ENCODE data around the gene MBD3. TPM values are rescaled to one million over a fixed set of nuclear protein-coding genes. Genes with fewer than 3 reads are reported as not detected.
"Not testable (repeated sequence)": the region's sequence is repeated elsewhere in the genome, so short reads cannot be mapped to it uniquely, and the experiment has no call there.

MBD3 gene
- polyA plus RNA-seq (2013, experiment 1 of 2; ENCODE audit: insufficient read length): 69.9 TPM
- polyA plus RNA-seq (2013, experiment 2 of 2; ENCODE audit: insufficient read length): 69.4 TPM

- DNase-seq: peak; percentile 94
These were observed at the start of gene MBD3 for GRCh38 chr19:1592755-1593500. TSS of gene MBD3 (minus strand) at chr19:1592865. CDS start at chr19:1592631, 234 bp downstream.

GRCh38 chr19:1640893-1641448 is 48.3 kb upstream of the MBD3 start:
- not testable (repeated sequence) for DNase-seq

GRCh38 chr19:1636325-1637236 is 43.9 kb upstream of the MBD3 start:
- no peak for DNase-seq

- DNase-seq: no peak
These were observed 42.2 kb upstream of the MBD3 start for GRCh38 chr19:1634938-1635243.

- DNase-seq: no peak
These were observed 41.7 kb upstream of the MBD3 start for GRCh38 chr19:1634242-1634937.

GRCh38 chr19:1633269-1633826 is 40.7 kb upstream of the MBD3 start:
- no peak for DNase-seq

- DNase-seq: no peak
These were observed 40.0 kb upstream of the MBD3 start for GRCh38 chr19:1632462-1633268.

GRCh38 chr19:1631557-1632100 is 39.0 kb upstream of the MBD3 start:
- DNase-seq: no peak

GRCh38 chr19:1630811-1631210 is 38.1 kb upstream of the MBD3 start:
- no peak for DNase-seq

- no peak for DNase-seq
These were observed 37.3 kb upstream of the MBD3 start for GRCh38 chr19:1630012-1630411.

- DNase-seq: no peak
These were observed 36.7 kb upstream of the MBD3 start for GRCh38 chr19:1629256-1629808.

GRCh38 chr19:1627194-1627593 is 34.5 kb upstream of the MBD3 start:
- DNase-seq: no peak

GRCh38 chr19:1626417-1627010 is 33.8 kb upstream of the MBD3 start:
- no peak for DNase-seq

- peak; percentile 58 for DNase-seq
These were observed 31.8 kb upstream of the MBD3 start for GRCh38 chr19:1624458-1624857.

GRCh38 chr19:1622541-1622940 is 29.9 kb upstream of the MBD3 start:
- no peak for DNase-seq

- no peak for DNase-seq
These were observed 29.3 kb upstream of the MBD3 start for GRCh38 chr19:1622007-1622406.

- no peak for DNase-seq
These were observed 28.9 kb upstream of the MBD3 start for GRCh38 chr19:1621574-1621973.

GRCh38 chr19:1621021-1621420 is 28.4 kb upstream of the MBD3 start:
- DNase-seq: no peak

- DNase-seq: no peak
These were observed 27.8 kb upstream of the MBD3 start for GRCh38 chr19:1620502-1620901.

GRCh38 chr19:1619703-1620102 is 27.0 kb upstream of the MBD3 start:
- DNase-seq: no peak

GRCh38 chr19:1619094-1619439 is 26.4 kb upstream of the MBD3 start:
- DNase-seq: no peak

All from fibroblast of skin of scalp (primary cell).